Activated naive CD4-positive, alpha-beta T cell treated with anti-CD3 and anti-CD28 coated beads for 36 hours (primary cell): ENCODE measurements around the gene IGFL3. TPM values are rescaled to one million over a fixed set of nuclear protein-coding genes. Genes with fewer than 3 reads are reported as not detected.
A peak's percentile ranks its signal among the peaks of the same experiment; 100 is the strongest.

Experiments
- CTCF ChIA-PET: fragments of 350-600 bp; sonication (Branson Sonifier 250); formaldehyde crosslinking; loops from one replicate; lab custom pipeline; 2021; ENCODE audit warnings: antibody characterized with exemption; lab: Charles Lee
- DNase-seq: peaks from one replicate; pipeline ENCODE4 v3.0.0-alpha.2; 2020
- H3K27ac Mint-ChIP-seq: one replicate; pipeline ENCODE4 v1.8.0; 2021; ENCODE audit warnings: mild to moderate bottlenecking, mixed read lengths
- H3K27me3 Mint-ChIP-seq: one replicate; pipeline ENCODE4 v1.8.0; 2021; ENCODE audit warnings: low read depth, mixed read lengths
- H3K36me3 Mint-ChIP-seq: one replicate; pipeline ENCODE4 v1.8.0; 2021; ENCODE audit warnings: low read depth, mixed read lengths
- H3K4me1 Mint-ChIP-seq: one replicate; pipeline ENCODE4 v1.8.0; 2021; ENCODE audit warnings: low read depth, mixed read lengths
- H3K4me3 Mint-ChIP-seq: one replicate; pipeline ENCODE4 v1.8.0; 2021; ENCODE audit warnings: mild to moderate bottlenecking, moderate library complexity, mixed read lengths
- H3K9me3 Mint-ChIP-seq: one replicate; pipeline ENCODE4 v1.8.0; 2021; ENCODE audit warnings: mixed read lengths
- intact Hi-C: fragments of 100-400 bp; cut with micrococcal nuclease; formaldehyde crosslinking; loops from one replicate; pipeline ENCODE4 v1.15.1; 2023
- total RNA-seq, 2 experiments: library from RNA; stranded (reverse); gene quantifications; one replicate each; pipeline ENCODE4 v1.2.3, GENCODE V29; 2021

The IGFL3 gene
- total RNA-seq, 2 experiments from 2014 or later: not detected

DNA sequence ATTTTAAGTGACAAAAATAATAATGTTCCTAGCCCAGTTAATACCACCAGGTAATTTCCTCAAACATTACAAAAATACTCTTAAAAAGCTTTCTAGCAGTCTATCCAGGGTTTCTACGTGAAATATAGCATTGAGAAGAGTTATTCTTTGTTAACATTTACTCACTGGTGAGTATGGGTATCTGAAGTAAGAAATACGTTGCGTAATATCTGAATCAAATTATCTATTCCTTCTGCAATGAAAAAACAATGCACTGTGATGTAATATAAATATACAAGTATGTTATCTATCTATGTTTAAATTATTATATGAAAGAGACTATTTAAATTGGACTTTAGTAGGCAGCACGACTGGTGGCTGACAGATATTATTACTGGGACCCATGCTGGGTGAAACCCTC, 17.8 kb upstream of the IGFL3 start:
- Mint-ChIP-seq H3K9me3 (no peaks in the 10 kb centered on the region), H3K27ac (no peak overlapping the region), H3K27me3 (peaks cover 19% of the 10 kb centered on the region), H3K4me1 (peaks cover under 1% of the 10 kb centered on the region), H3K36me3 (no peaks in the 10 kb centered on the region), H3K4me3 (no peak overlapping the region)
- CTCF ChIA-PET: no interaction called here
- intact Hi-C loops: no loop called here
- no peak for DNase-seq

- H3K27me3 Mint-ChIP-seq: peaks cover 19% of the 10 kb centered on the region
- no peaks in the 10 kb centered on the region for H3K36me3 Mint-ChIP-seq
- no peak overlapping the region for H3K27ac Mint-ChIP-seq
- no peaks in the 10 kb centered on the region for H3K4me1 Mint-ChIP-seq
- no peaks in the 10 kb centered on the region for H3K9me3 Mint-ChIP-seq
- CTCF ChIA-PET: no interaction called here
- no peak overlapping the region for H3K4me3 Mint-ChIP-seq
- DNase-seq: no peak
- intact Hi-C loops: no loop called here
These were observed 16.9 kb upstream of the IGFL3 start for GRCh38 chr19:46141421-46141820.

DNA sequence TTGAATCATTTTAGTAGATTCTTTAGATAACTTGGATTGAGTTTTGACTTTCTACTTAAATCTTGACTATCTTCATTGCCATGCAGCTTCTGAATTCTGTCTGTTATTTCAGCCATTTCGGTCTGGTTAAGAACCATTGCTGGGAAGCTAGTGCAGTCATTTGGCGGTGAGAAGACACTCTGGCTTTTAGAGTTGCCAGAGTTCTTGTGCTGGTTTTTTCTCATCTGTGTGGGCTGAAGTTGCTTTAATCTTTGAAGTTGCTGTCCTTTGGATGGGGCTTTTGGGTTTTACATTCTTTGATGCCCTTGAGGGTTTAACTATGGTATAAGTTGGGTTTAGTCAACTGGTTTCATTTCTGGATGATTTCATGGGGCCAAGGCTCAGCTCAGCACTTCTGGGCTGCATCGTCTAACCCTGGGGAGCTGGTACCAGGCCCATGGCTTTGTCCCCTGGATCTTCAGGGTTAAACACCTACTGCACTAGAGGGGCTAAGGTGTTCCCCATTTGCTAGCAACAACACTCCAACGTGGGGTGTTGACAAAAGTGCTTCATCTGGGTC, 13.5 kb upstream of the IGFL3 start:
- H3K4me1 Mint-ChIP-seq: peaks cover 3% of the 10 kb centered on the region
- no peak overlapping the region for H3K4me3 Mint-ChIP-seq
- CTCF ChIA-PET: interaction anchor here (0.7 to 1.1 kb wide), 2 partner anchors 50 to 74 kb away, joined by 3 to 5 read pairs; no protein-coding TSS in a partner anchor
- intact Hi-C loops: no loop called here
- peaks cover 26% of the 10 kb centered on the region for H3K27me3 Mint-ChIP-seq
- H3K36me3 Mint-ChIP-seq: no peaks in the 10 kb centered on the region
- DNase-seq: no peak
- no peaks in the 10 kb centered on the region for H3K9me3 Mint-ChIP-seq
- H3K27ac Mint-ChIP-seq: no peak overlapping the region

DNA sequence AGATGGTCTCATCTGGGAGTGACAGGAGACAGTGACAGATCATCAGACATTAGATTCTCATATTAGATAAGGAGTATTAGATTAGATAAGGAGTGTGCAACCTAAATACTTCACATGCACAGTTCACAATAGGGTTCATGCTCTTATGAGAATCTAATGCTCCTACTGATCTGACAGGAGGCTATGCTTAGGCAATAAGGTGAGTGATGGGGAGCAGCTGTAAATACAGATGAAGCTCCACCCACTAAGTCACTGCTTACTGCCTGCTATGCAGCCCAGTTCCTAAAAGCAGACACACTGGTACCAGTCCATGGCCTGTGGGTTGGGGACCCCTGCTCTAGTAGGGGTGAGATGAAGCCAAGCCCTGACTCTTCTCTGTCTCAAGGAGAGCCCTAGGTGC, 10.0 kb upstream of the IGFL3 start:
- no peak for DNase-seq
- H3K4me3 Mint-ChIP-seq: no peak overlapping the region
- H3K27ac Mint-ChIP-seq: no peak overlapping the region
- H3K36me3 Mint-ChIP-seq: no peaks in the 10 kb centered on the region
- H3K27me3 Mint-ChIP-seq: peaks cover 34% of the 10 kb centered on the region
- H3K4me1 Mint-ChIP-seq: peaks cover 3% of the 10 kb centered on the region
- CTCF ChIA-PET: no interaction called here
- no peaks in the 10 kb centered on the region for H3K9me3 Mint-ChIP-seq
- intact Hi-C loops: no loop called here

- H3K9me3 Mint-ChIP-seq: no peaks in the 10 kb centered on the region
- CTCF ChIA-PET: no interaction called here
- intact Hi-C loops: no loop called here
- H3K4me3 Mint-ChIP-seq: no peak overlapping the region
- no peak for DNase-seq
- peaks cover 37% of the 10 kb centered on the region for H3K27me3 Mint-ChIP-seq
- H3K36me3 Mint-ChIP-seq: no peaks in the 10 kb centered on the region
- peak overlapping the region; percentile 66 for H3K27ac Mint-ChIP-seq
- H3K4me1 Mint-ChIP-seq: peaks cover 3% of the 10 kb centered on the region
These were observed 9.3 kb upstream of the IGFL3 start for GRCh38 chr19:46133777-46134241.

GRCh38 chr19:46133101-46133627, 8.7 kb upstream of the IGFL3 start:
- H3K4me1 Mint-ChIP-seq: peaks cover 3% of the 10 kb centered on the region
- intact Hi-C loops: no loop called here
- no peaks in the 10 kb centered on the region for H3K9me3 Mint-ChIP-seq
- peak overlapping the region; percentile 25 for H3K27ac Mint-ChIP-seq
- H3K27me3 Mint-ChIP-seq: peaks cover 37% of the 10 kb centered on the region
- CTCF ChIA-PET: no interaction called here
- H3K4me3 Mint-ChIP-seq: no peak overlapping the region
- no peak for DNase-seq
- H3K36me3 Mint-ChIP-seq: no peaks in the 10 kb centered on the region

DNA sequence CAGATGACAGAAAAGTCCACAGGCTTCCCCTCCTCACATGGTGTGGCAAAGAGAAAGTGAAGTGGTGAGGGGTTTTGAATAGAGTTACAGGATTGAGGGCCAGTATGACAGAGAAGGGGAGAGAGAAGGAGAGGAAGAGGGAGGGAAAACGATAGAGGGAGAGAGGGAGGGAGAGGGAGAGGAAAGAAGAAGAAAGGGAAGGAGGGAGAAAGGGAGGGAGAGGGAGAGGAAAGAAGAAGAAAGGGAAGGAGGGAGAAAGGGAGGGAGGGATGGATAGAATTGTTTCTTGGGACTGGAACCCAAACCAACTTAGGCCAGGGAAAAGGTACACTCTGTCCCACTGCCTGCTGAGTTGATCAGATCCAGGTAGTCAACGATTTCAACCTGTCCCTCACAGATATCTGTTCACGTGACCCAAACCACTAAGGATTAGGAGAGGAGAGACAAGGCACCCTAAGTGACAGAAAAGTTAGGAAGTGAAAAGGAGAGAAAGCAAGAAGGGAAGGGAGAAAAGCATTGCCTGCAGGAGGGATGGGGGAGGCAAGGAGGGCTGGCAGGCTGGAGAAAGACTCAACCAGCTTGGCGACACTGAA, 8.1 kb upstream of the IGFL3 start:
- no peaks in the 10 kb centered on the region for H3K36me3 Mint-ChIP-seq
- peaks cover 38% of the 10 kb centered on the region for H3K27me3 Mint-ChIP-seq
- H3K4me1 Mint-ChIP-seq: peaks cover 3% of the 10 kb centered on the region
- H3K9me3 Mint-ChIP-seq: no peaks in the 10 kb centered on the region
- DNase-seq: no peak
- no peak overlapping the region for H3K4me3 Mint-ChIP-seq
- peak overlapping the region; percentile 75 for H3K27ac Mint-ChIP-seq
- CTCF ChIA-PET: no interaction called here
- intact Hi-C loops: no loop called here

- DNase-seq: no peak
- CTCF ChIA-PET: interaction anchor here (1.1 kb wide), 1 partner anchor 103 kb away, joined by 3 read pairs; no protein-coding TSS in a partner anchor
- Mint-ChIP-seq H3K4me3 (no peak overlapping the region), H3K27ac (no peak overlapping the region), H3K4me1 (peaks cover 3% of the 10 kb centered on the region), H3K36me3 (no peaks in the 10 kb centered on the region), H3K27me3 (peaks cover 38% of the 10 kb centered on the region), H3K9me3 (no peaks in the 10 kb centered on the region)
- intact Hi-C loops: no loop called here
These were observed 7.1 kb upstream of the IGFL3 start for GRCh38 chr19:46131485-46132143.

DNA sequence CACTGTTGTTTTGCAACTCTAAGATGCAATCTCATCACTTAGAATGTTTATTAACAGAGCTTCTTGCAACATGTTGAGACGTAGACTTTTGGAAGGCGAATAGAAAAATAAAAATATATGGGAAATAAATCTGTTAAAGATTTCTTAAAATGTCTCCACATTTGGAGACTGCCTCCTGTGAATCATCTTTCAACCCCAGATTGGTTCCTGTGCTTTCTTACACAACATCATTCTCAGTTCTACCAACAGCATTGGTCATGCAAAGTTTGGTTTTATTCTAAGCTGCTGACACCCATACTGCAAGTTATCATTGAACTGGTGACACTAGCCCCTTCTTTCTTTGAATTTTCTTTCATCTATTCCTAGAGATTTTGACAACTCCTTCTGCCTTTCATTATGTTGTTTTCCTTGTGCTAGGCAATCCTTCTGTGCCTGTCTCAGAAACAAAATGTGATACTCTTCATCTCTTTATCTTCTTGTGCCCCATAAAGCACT, 1.6 kb upstream of the IGFL3 start:
- Mint-ChIP-seq H3K27me3 (peaks cover 35% of the 10 kb centered on the region), H3K4me3 (no peak overlapping the region), H3K36me3 (no peaks in the 10 kb centered on the region), H3K4me1 (no peaks in the 10 kb centered on the region), H3K9me3 (no peaks in the 10 kb centered on the region), H3K27ac (no peak overlapping the region)
- CTCF ChIA-PET: interaction anchor here (0.7 kb wide), 1 partner anchor 454 kb away, joined by 3 read pairs; no protein-coding TSS in a partner anchor
- intact Hi-C loops: no loop called here
- no peak for DNase-seq

GRCh38 chr19:46125447-46125846, 959 bp upstream of the IGFL3 start:
- no peaks in the 10 kb centered on the region for H3K9me3 Mint-ChIP-seq
- H3K27me3 Mint-ChIP-seq: peaks cover 33% of the 10 kb centered on the region
- H3K4me1 Mint-ChIP-seq: no peaks in the 10 kb centered on the region
- H3K4me3 Mint-ChIP-seq: no peak overlapping the region
- H3K27ac Mint-ChIP-seq: no peak overlapping the region
- no peaks in the 10 kb centered on the region for H3K36me3 Mint-ChIP-seq
- CTCF ChIA-PET: interaction anchor here (0.7 kb wide), 1 partner anchor 454 kb away, joined by 3 read pairs; no protein-coding TSS in a partner anchor
- DNase-seq: no peak
- intact Hi-C loops: no loop called here

- CTCF ChIA-PET: no interaction called here
- intact Hi-C loops: no loop called here
- DNase-seq: no peak
- Mint-ChIP-seq H3K36me3 (no peaks in the 10 kb centered on the region), H3K4me3 (no peak overlapping the region), H3K4me1 (peaks cover 16% of the 10 kb centered on the region), H3K27me3 (peaks cover 35% of the 10 kb centered on the region), H3K27ac (no peak overlapping the region), H3K9me3 (no peaks in the 10 kb centered on the region)
These were observed 6.4 kb downstream of the IGFL3 start for GRCh38 chr19:46118136-46118535.

DNA sequence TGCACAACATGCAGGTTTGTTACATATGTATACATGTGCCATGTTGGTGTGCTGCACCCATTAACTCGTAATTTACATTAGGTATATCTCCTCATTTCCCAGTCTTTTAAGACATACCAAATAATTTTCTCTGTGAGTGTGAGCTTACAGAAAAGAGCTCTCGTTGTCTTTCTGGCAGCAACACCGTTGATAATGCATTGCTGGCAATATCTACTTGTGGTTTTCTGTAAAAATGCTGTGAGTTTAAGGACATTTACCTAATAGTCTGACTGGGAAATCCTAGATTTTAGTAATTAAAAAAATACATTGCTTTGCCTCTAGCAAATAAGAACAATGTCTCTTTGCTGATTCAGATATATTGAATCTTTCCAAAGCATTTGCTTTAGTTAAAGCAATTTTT, 8.4 kb downstream of the IGFL3 start:
- Mint-ChIP-seq H3K4me1 (peaks cover 16% of the 10 kb centered on the region), H3K9me3 (no peaks in the 10 kb centered on the region), H3K4me3 (no peak overlapping the region), H3K27ac (no peak overlapping the region), H3K27me3 (peaks cover 45% of the 10 kb centered on the region), H3K36me3 (no peaks in the 10 kb centered on the region)
- intact Hi-C loops: no loop called here
- CTCF ChIA-PET: interaction anchor here (0.7 to 1.5 kb wide), 4 partner anchors 13 to 149 kb away, joined by 3 to 8 read pairs (median 4); no protein-coding TSS in a partner anchor
- no peak for DNase-seq
